Putamen (tissue), 1 donor: ENCODE measurements around the gene CGB1.
"Not testable (repeated sequence)": the region's sequence is repeated elsewhere in the genome, so short reads cannot be mapped to it uniquely, and the experiment has no call there.

Source experiments
- DNase-seq: peaks from one replicate; pipeline ENCODE4 v3.0.0-alpha.2; 2016; ENCODE audit warnings: low spot score

CGB1 gene

GRCh38 chr19:49020931-49021895 is 15.5 kb downstream of the CGB1 start:
- DNase-seq = no peak

- no peak for DNase-seq
Measured at GRCh38 chr19:49020342-49020741, 16.4 kb downstream of the CGB1 start.

DNA sequence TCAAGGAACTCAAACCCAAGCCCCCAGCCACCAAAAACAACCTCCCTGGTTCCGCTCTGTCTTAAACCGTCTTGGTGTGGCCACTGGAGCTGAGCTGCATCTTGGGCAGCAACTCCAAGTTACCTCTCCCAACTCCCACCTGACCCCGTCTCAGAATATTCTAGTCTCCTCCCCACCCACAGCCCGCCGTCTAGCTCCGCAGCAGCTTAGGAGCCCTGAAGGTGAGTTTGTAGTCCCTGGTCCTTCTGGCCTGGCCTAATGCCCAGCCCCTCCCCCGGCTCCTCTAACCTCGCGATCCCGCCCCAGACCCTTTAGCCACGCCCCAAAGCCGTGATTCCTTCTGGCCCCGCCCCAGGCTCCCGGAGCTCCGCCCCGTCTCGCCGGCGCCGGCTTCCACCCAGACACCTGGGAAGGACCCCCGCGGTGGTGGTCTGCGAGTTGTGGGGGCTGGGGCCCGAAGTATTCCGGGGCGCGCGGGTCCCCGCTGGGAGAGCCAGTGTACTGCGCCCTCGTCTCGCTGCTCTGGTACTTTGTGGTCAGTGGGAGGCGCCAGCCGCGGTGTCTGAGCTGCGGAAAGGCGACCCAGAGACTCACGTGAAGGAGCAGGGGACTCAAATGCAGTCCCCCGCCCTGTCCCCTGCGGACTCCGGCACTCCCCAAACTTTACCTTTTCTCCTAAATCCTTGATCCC is 17.3 kb downstream of the CGB1 start:
- no peak for DNase-seq

DNA sequence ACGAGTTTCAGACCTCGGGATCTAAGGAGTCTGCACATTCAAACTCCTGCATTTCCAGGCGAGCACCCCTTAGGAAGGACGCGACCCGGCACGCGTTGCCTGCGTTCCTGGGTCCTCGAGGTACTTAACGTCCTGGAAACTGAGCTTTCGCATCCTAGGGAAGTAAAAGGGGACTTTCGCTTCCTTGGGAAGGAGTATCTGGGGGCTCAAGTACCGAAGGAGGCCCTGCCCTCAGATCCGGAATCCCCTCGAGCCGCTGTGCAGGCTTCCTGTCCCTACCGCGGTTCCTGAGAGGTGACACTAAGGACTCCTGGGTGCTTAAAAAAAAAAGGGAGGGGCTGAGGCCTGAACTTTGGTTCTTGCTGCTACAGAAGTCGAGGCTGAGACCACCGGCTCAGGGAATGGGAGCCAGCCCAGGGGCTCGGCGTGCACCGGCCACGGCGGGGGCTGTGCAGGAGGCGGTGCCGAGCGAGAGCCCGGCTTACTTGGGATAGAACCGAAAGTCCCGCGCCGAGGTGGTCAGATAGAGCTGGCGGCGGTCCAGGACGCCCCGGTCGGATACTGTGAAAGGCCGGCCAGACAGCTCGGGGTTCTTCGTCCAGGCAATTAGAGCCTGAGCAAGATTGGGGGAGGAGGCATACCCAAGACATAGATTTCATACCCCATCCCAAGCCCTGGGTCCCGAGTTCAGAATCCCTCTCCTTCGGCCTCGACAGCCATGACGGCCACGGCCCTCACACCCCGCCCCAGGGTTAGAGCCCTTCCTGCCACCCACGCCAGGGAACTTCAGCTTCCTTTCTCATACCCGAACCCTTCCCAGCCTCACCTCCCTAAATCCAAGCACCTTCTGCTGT is 18.1 kb downstream of the CGB1 start:
- not testable (repeated sequence) for DNase-seq

GRCh38 chr19:49017666-49018351 is 18.9 kb downstream of the CGB1 start:
- DNase-seq = no peak

GRCh38 chr19:49017041-49017665 is 19.5 kb downstream of the CGB1 start, which contains the start of gene LHB:
LHB (minus strand) TSS chr19:49017091; CDS start chr19:49017081, 10 bp downstream.
- no peak for DNase-seq

GRCh38 chr19:49016067-49016839 is 20.4 kb downstream of the CGB1 start:
- DNase-seq = no peak

- no peak for DNase-seq
Measured at GRCh38 chr19:49014870-49015255, 21.8 kb downstream of the CGB1 start.

DNA sequence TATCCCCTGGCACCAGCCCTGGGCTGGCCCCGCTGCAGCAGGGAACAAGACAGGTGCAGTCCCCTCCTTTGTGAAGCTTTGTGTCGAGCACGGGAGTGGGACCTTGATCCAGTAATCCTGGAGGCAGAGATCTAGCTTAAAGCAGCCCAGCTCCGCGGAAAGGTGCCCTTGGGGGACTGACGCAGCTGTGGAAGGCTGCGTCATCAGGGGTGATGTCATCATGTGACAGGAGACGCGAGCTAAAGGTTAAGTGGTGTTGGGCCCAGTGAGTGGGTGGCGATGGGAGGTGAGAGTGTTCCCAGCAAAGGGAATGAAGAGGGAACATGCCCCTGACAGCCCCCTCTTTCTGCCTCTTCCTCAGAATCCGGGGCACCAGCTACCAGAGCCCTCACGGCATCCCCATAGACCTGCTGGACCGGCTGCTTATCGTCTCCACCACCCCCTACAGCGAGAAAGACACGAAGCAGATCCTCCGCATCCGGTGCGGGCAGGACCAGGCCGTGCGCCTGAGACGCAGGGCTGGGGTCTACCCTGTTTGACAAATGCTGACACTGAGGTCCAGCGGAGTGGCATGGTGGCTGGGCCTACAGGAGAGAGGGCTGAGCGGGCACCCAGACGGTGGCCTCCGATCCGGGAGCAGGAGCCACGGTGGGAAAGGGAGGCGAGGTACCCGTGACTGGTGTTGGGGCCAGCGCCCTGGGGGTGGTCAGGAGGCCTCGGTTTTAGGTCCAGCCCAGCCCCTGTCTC is 22.4 kb downstream of the CGB1 start:
- no peak for DNase-seq

DNA sequence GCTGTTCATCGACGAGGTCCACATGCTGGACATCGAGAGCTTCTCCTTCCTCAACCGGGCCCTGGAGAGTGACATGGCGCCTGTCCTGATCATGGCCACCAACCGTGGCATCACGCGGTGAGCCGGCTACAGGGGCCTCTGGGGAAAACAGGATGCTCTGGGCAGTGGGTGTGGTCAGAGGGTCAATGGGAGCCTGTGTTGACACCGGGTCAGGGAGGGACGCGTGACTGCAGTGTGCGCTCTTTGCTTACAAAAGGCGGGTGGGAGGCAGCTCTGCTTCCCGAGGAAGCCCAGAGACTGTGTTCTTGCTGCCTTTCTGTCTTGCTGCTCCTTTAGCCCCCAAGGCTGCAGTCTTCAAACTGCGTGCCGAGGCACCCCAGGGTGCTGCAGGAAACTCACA is 25.5 kb downstream of the CGB1 start:
- DNase-seq = no peak

DNA sequence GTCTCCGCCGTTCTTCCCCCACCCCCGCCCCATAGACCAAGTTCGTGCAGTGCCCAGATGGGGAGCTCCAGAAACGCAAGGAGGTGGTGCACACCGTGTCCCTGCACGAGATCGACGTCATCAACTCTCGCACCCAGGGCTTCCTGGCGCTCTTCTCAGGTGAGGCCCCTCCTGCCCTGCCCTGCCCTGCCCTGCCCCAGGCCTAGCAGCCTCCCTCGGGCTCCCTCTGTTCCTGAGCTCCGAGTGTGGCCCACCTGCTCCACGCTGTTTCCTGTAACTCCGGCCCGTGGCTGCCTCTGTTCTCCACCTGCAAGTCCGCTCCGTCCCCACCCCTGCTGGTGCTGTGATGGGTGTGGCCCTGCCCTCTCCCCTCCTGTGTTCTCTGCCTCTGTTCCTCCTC is 26.2 kb downstream of the CGB1 start:
- DNase-seq = no peak

- no peak for DNase-seq
Measured at GRCh38 chr19:49009828-49010227, 26.9 kb downstream of the CGB1 start.

- no peak for DNase-seq
Measured at GRCh38 chr19:49006905-49007304, 29.8 kb downstream of the CGB1 start.

- DNase-seq = no peak
Measured at GRCh38 chr19:49004964-49005614, 31.6 kb downstream of the CGB1 start.

GRCh38 chr19:49004133-49004532 is 32.6 kb downstream of the CGB1 start:
- DNase-seq = no peak

GRCh38 chr19:48999481-49000325 is 37.0 kb downstream of the CGB1 start:
- DNase-seq = no peak

DNA sequence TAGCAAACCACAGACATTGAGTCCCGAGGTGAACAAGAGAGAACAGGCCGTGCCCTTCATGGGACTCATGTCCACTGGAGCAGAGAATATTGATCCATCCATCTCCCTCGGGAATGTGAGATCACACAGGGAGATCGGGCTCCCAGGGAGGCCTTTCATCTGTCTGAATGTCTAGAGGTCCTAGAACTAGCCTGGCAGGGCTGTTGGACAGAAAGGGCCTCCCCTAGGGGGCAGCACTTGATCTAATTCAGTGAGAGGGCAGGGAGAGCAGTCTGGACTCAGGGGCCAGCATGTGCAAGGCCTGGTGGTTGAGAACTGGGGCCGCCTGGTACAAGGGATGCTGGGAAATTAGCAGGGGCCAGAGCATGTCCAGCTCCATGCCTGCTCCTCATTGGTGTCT is 38.7 kb downstream of the CGB1 start:
- DNase-seq = no peak

GRCh38 chr19:48994035-48994386 is 42.7 kb downstream of the CGB1 start:
- no peak for DNase-seq
